GM10248 (cell line): Measurements from ENCODE around the gene KIAA1549.

ENCODE experiments used
- CTCF ChIA-PET: fragments of 300-600 bp; sonication (Branson Sonifier 250); formaldehyde crosslinking; extraction: SDS; loops from one replicate; lab custom pipeline; 2021; ENCODE audit warnings: antibody characterized with exemption; lab: Yijun Ruan, JAX
- POLR2A ChIA-PET: fragments of 350-650 bp; sonication (Branson Sonifier 250); formaldehyde crosslinking; extraction: SDS; loops from one replicate; lab custom pipeline; 2020; ENCODE audit warnings: antibody characterized with exemption; lab: Yijun Ruan, JAX
- DNase-seq: peaks from one replicate; pipeline ENCODE4 v3.0.0; 2012; ENCODE audit errors: extremely low spot score
- CTCF ChIP-seq: IDR thresholded peaks from 2 replicates; pipeline ENCODE4 v1.5.1; 2012; ENCODE audit warnings: mild to moderate bottlenecking, low read depth; ENCODE audit errors: extremely low read depth, missing control alignments, control extremely low read depth

Gene KIAA1549

GRCh38 chr7:138784692-138785091 is 196.5 kb downstream of the KIAA1549 start:
- no peak for TF ChIP-seq CTCF
- ChIA-PET CTCF (no interaction called here), POLR2A (no interaction called here)
- no peak for DNase-seq
